ENCODE results near the gene TP53. TPM values are rescaled to one million over a fixed set of nuclear protein-coding genes. Genes with fewer than 3 reads are reported as not detected.

The TP53 gene
- total RNA-seq, 4 donors from 2014 or later, result 14.7 to 16.3 (median 15.6) TPM

- Histone ChIP-seq H3K27me3 (peaks cover 46% of the 10 kb centered on the region), H3K27ac (peak overlapping the region in 3 of 4 donors; percentile 66 to 77 (median 67)), H3K4me3 (peak overlapping the region; percentile 31 to 59), H3K36me3 (no peaks in the 10 kb centered on the region), H3K9me3 (no peaks in the 10 kb centered on the region), H3K4me1 (peaks cover 0 to 34% (median 18%) of the 10 kb centered on the region in 3 donors)
- WGBS, 2 donors (ENCODE audit: low coverage in 1 of 2), result 0% methylated on average over 8 of the region's 54 CpGs; no CpG with 5 or more reads in 1 of the 2 donors
- TF ChIP-seq CTCF (IDR thresholded peaks at IDR 0.05), result no peak
- no peak for TF ChIP-seq POLR2A (IDR thresholded peaks at IDR 0.05)
- no peak for TF ChIP-seq EP300 (IDR thresholded peaks at IDR 0.05)
- no peak for TF ChIP-seq POLR2AphosphoS5 (IDR thresholded peaks at IDR 0.05)
- peak; percentile 15 for ATAC-seq
Observed at GRCh38 chr17:7651665-7652387, 35.5 kb downstream of the TP53 start.

GRCh38 chr17:7651097-7651664 lies 36.1 kb downstream of the TP53 start:
- H3K4me3 ChIP-seq, result peak overlapping the region; percentile 31 to 59
- 0% methylated on average over 4 to 7 of the region's 45 CpGs for WGBS, 2 donors (ENCODE audit: low coverage in 1 of 2)
- no peaks in the 10 kb centered on the region for H3K36me3 ChIP-seq
- ATAC-seq, result no peak
- peaks cover 0 to 28% (median 18%) of the 10 kb centered on the region in 3 donors for H3K4me1 ChIP-seq
- H3K9me3 ChIP-seq, result no peaks in the 10 kb centered on the region
- H3K27me3 ChIP-seq, result peaks cover 46% of the 10 kb centered on the region
- H3K27ac ChIP-seq, result peak overlapping the region in 3 of 4 donors; percentile 66 to 77 (median 67)
- TF ChIP-seq POLR2A (IDR thresholded peaks at IDR 0.05), result no peak
- TF ChIP-seq EP300 (IDR thresholded peaks at IDR 0.05), result no peak
- no peak for TF ChIP-seq CTCF (IDR thresholded peaks at IDR 0.05)

GRCh38 chr17:7650509-7651096 lies 36.7 kb downstream of the TP53 start, which contains the start of gene ATP1B2:
Gene ATP1B2 (plus strand): TSS chr17:7650926. CDS start chr17:7651519, 593 bp downstream.
- Histone ChIP-seq H3K36me3 (no peaks in the 10 kb centered on the region), H3K27ac (peak within 1 kb of the TSS in 3 of 4 donors; percentile 66 to 77 (median 67)), H3K4me1 (peaks cover 0 to 27% (median 18%) of the 10 kb centered on the region in 3 donors), H3K4me3 (peak within 1 kb of the TSS; percentile 31 to 59), H3K27me3 (peaks cover 46% of the 10 kb centered on the region), H3K9me3 (no peaks in the 10 kb centered on the region)
- no peak for TF ChIP-seq CTCF (IDR thresholded peaks at IDR 0.05)
- no peak for TF ChIP-seq POLR2AphosphoS5 (IDR thresholded peaks at IDR 0.05)
- TF ChIP-seq POLR2A (IDR thresholded peaks at IDR 0.05), result no peak
- 1 to 3% methylated on average over 6 to 24 of the region's 34 CpGs for WGBS, 2 donors (ENCODE audit: low coverage in 1 of 2)
- peak; percentile 78 for ATAC-seq

GRCh38 chr17:7647018-7647417 lies 40.3 kb downstream of the TP53 start:
- H3K36me3 ChIP-seq, result no peaks in the 10 kb centered on the region
- TF ChIP-seq POLR2A (IDR thresholded peaks at IDR 0.05), result no peak
- no peak for TF ChIP-seq CTCF (IDR thresholded peaks at IDR 0.05)
- no peak overlapping the region for H3K4me3 ChIP-seq
- ATAC-seq, result no peak
- H3K27ac ChIP-seq, result no peak overlapping the region
- H3K9me3 ChIP-seq, result no peaks in the 10 kb centered on the region
- peaks cover 54% of the 10 kb centered on the region for H3K27me3 ChIP-seq
- H3K4me1 ChIP-seq, result peaks cover 0 to 22% (median 18%) of the 10 kb centered on the region in 3 donors
- 50 to 58% methylated on average over 2 of the region's 4 CpGs for WGBS, 2 donors (ENCODE audit: low coverage in 1 of 2)
